ENCODE data around the gene CNKSR1.

GRCh38 chr1:26162220-26162709 is 15.0 kb upstream of the CNKSR1 start:
- TF ChIP-seq CTCF (conservative IDR thresholded peaks at IDR 0.05): no peak; the same call in 1 of the 2 replicates
- TF ChIP-seq ZFX (IDR thresholded peaks at IDR 0.05): no peak

Measured in C4-2B (cell line).